Neural cell (in vitro differentiated cells): ENCODE results near the gene KLHL30. TPM values are rescaled to one million over a fixed set of nuclear protein-coding genes. Genes with fewer than 3 reads are reported as not detected.

Experiments
- H2AFZ ChIP-seq: fragments of 200-600, 300-800 bp; sonication (generic), shearing (Covaris generic); 2 replicates; pipeline ENCODE4 v1.6.0; 2014; ENCODE audit warnings: low read depth, mild to moderate bottlenecking, antibody characterized with exemption, low read length, moderate library complexity
- H3F3A ChIP-seq: fragments of 200-600 bp; shearing (Covaris generic); 2 replicates; pipeline ENCODE4 v1.6.1; 2016; ENCODE audit warnings: mild to moderate bottlenecking, moderate library complexity, mixed read lengths, antibody characterized with exemption, low read length; ENCODE audit not compliant: insufficient read depth, poor library complexity, severe bottlenecking
- H3K27ac ChIP-seq: fragments of 200-600, 300-800 bp; sonication (generic), shearing (Covaris generic); 2 replicates; pipeline ENCODE4 v1.5.1; 2014; ENCODE audit warnings: mild to moderate bottlenecking, low read length, moderate library complexity
- H3K27me3 ChIP-seq: fragments of 300-800, 200-600 bp; sonication (generic), shearing (Covaris generic); 2 replicates; pipeline ENCODE4 v1.6.0; 2014; ENCODE audit warnings: mild to moderate bottlenecking, low read depth, low read length, moderate library complexity; ENCODE audit not compliant: insufficient read depth
- H3K36me3 ChIP-seq: fragments of 300-800, 200-600 bp; sonication (generic), shearing (Covaris generic); 2 replicates; pipeline ENCODE4 v1.5.1; 2014; ENCODE audit warnings: mild to moderate bottlenecking, antibody characterized with exemption, low read length, moderate library complexity; ENCODE audit not compliant: insufficient read depth
- H3K4me2 ChIP-seq: fragments of 300-800, 200-600 bp; sonication (generic), shearing (Covaris generic); 2 replicates; pipeline ENCODE4 v1.6.0; 2014; ENCODE audit warnings: mild to moderate bottlenecking, low read length
- H3K4me3 ChIP-seq: fragments of 300-800, 200-600 bp; sonication (generic), shearing (Covaris generic); 2 replicates; pipeline ENCODE4 v1.5.1; 2014; ENCODE audit warnings: mild to moderate bottlenecking, low read length, moderate library complexity
- H3K79me2 ChIP-seq: fragments of 200-600 bp; shearing (Covaris generic); replicated peaks from 2 replicates; pipeline ENCODE4 v1.6.0; 2014; ENCODE audit warnings: mild to moderate bottlenecking, low read length, moderate library complexity; ENCODE audit not compliant: insufficient read depth
- H3K9ac ChIP-seq: fragments of 300-800, 200-600 bp; sonication (generic), shearing (Covaris generic); 2 replicates; pipeline ENCODE4 v1.6.1; 2016; ENCODE audit warnings: mild to moderate bottlenecking, low read length, mixed read lengths
- H3K9me2 ChIP-seq: fragments of 200-600 bp; shearing (Covaris generic); 2 replicates; pipeline ENCODE4 v1.6.1; 2016; ENCODE audit warnings: mild to moderate bottlenecking, low read length, mixed read lengths; ENCODE audit not compliant: insufficient read depth
- H3K9me3 ChIP-seq: fragments of 200-600, 300-800 bp; sonication (generic), shearing (Covaris generic); 2 replicates; pipeline ENCODE4 v1.6.1; 2016; ENCODE audit warnings: mild to moderate bottlenecking, mixed run types, low read length, moderate library complexity, mixed read lengths
- H4K20me1 ChIP-seq: fragments of 200-600 bp; shearing (Covaris generic); 2 replicates; pipeline ENCODE4 v1.6.1; 2016; ENCODE audit warnings: mild to moderate bottlenecking, mixed run types; ENCODE audit not compliant: insufficient read depth
- CTCF ChIP-seq: fragments of 450-650 bp; IDR thresholded peaks from 2 replicates; pipeline ENCODE4 v1.5.1; 2014; ENCODE audit warnings: antibody characterized with exemption, mild to moderate bottlenecking, moderate library complexity; ENCODE audit not compliant: poor library complexity, severe bottlenecking
- EP300 ChIP-seq: fragments of 450-650 bp; conservative IDR thresholded peaks from 2 replicates; pipeline ENCODE4 v1.6.1; 2014; ENCODE audit warnings: antibody characterized with exemption, mild to moderate bottlenecking, moderate library complexity; ENCODE audit not compliant: poor library complexity, severe bottlenecking
- EZH2 ChIP-seq: fragments of 200-600, 300-800 bp; shearing (Covaris generic), sonication (generic); IDR thresholded peaks from 2 replicates; pipeline ENCODE4 v1.6.1; 2014; ENCODE audit warnings: antibody characterized with exemption, low read length, borderline replicate concordance, mild to moderate bottlenecking; ENCODE audit not compliant: insufficient read depth, poor library complexity, severe bottlenecking
- MXI1 ChIP-seq: fragments of 450-650 bp; conservative IDR thresholded peaks from 2 replicates; pipeline ENCODE4 v1.6.1; 2014; ENCODE audit warnings: antibody characterized with exemption, mild to moderate bottlenecking; ENCODE audit not compliant: poor library complexity, severe bottlenecking
- POLR2AphosphoS5 ChIP-seq: IDR thresholded peaks from 2 replicates; pipeline ENCODE4 v1.6.1; 2012
- RAD21 ChIP-seq: fragments of 450-650 bp; conservative IDR thresholded peaks from 2 replicates; pipeline ENCODE4 v1.6.1; 2014; ENCODE audit warnings: antibody characterized with exemption, mild to moderate bottlenecking, moderate library complexity
- REST ChIP-seq: IDR thresholded peaks from 2 replicates; pipeline ENCODE4 v1.6.1; 2012; ENCODE audit warnings: borderline replicate concordance
- SMC3 ChIP-seq: fragments of 450-650 bp; conservative IDR thresholded peaks from 2 replicates; pipeline ENCODE4 v1.6.1; 2014; ENCODE audit warnings: antibody characterized with exemption, mild to moderate bottlenecking, moderate library complexity; ENCODE audit not compliant: poor library complexity
- TAF1 ChIP-seq: IDR thresholded peaks from 2 replicates; pipeline ENCODE4 v1.6.1; 2012; ENCODE audit warnings: low read depth
- polyA plus RNA-seq: library from polyadenylated mRNA; depleted of rRNA; stranded (reverse); fragments of >200 nt; gene quantifications from 2 replicates; pipeline ENCODE4 v1.2.3, GENCODE V29; 2014

The KLHL30 gene
- polyA plus RNA-seq, 1 donor from 2014 or later, result not detected

- Histone ChIP-seq H3K79me2 (no peaks in the 10 kb centered on the region), H3K9me2 (no peaks in the 10 kb centered on the region), H3K9me3 (no peaks in the 10 kb centered on the region), H3K36me3 (peaks cover 4% of the 10 kb centered on the region), H3K27me3 (no peaks in the 10 kb centered on the region), H3K4me3 (no peak overlapping the region), H3K9ac (no peak overlapping the region), H2AFZ (no peak overlapping the region), H3F3A (no peaks in the 10 kb centered on the region), H3K27ac (no peak overlapping the region), H3K4me2 (no peak overlapping the region), H4K20me1 (no peaks in the 10 kb centered on the region)
- no peak for TF ChIP-seq POLR2AphosphoS5
- no peak for TF ChIP-seq EP300
- no peak for TF ChIP-seq RAD21
- no peak for TF ChIP-seq EZH2
- TF ChIP-seq CTCF, result no peak
- no peak for TF ChIP-seq TAF1
- TF ChIP-seq MXI1, result no peak
- TF ChIP-seq REST, result no peak
- TF ChIP-seq SMC3, result no peak
Observed at GRCh38 chr2:238180554-238180953, 42.1 kb downstream of the KLHL30 start.

- Histone ChIP-seq H2AFZ (no peak overlapping the region), H3K27me3 (no peaks in the 10 kb centered on the region), H3K4me2 (no peak overlapping the region), H3K79me2 (no peaks in the 10 kb centered on the region), H3K4me3 (no peak overlapping the region), H3F3A (no peaks in the 10 kb centered on the region), H3K9ac (no peak overlapping the region), H3K27ac (no peak overlapping the region), H4K20me1 (no peaks in the 10 kb centered on the region), H3K9me2 (no peaks in the 10 kb centered on the region), H3K9me3 (no peaks in the 10 kb centered on the region), H3K36me3 (peaks cover 4% of the 10 kb centered on the region)
- TF ChIP-seq EP300 (no peak), MXI1 (no peak)
Observed at GRCh38 chr2:238182362-238182761, 43.9 kb downstream of the KLHL30 start.

- Histone ChIP-seq H3F3A (no peaks in the 10 kb centered on the region), H3K27ac (no peak overlapping the region), H3K9me3 (no peaks in the 10 kb centered on the region), H3K36me3 (peaks cover 4% of the 10 kb centered on the region), H3K4me3 (no peak overlapping the region), H3K79me2 (no peaks in the 10 kb centered on the region), H3K4me2 (no peak overlapping the region), H3K27me3 (no peaks in the 10 kb centered on the region), H4K20me1 (no peaks in the 10 kb centered on the region), H3K9ac (no peak overlapping the region), H2AFZ (no peak overlapping the region), H3K9me2 (no peaks in the 10 kb centered on the region)
- TF ChIP-seq CTCF, result no peak
Observed at GRCh38 chr2:238183821-238184220, 45.4 kb downstream of the KLHL30 start.
